Astrocyte (in vitro differentiated cells and primary cell): ENCODE data around the gene RRBP1.

ENCODE experiments used
- EZH2 ChIP-seq: IDR thresholded peaks from 2 replicates; pipeline ENCODE4 v1.6.1; 2012; ENCODE audit warnings: mild to moderate bottlenecking, low read length, inconsistent platforms; ENCODE audit not compliant: insufficient read depth
- TF ChIP-seq, protein P1 (sequence below): IDR thresholded peaks from 2 replicates; pipeline ENCODE4 v1.5.1; 2011; ENCODE audit warnings: low read depth, mild to moderate bottlenecking, inconsistent platforms, low read length, moderate library complexity; ENCODE audit not compliant: insufficient read depth

DNA sequence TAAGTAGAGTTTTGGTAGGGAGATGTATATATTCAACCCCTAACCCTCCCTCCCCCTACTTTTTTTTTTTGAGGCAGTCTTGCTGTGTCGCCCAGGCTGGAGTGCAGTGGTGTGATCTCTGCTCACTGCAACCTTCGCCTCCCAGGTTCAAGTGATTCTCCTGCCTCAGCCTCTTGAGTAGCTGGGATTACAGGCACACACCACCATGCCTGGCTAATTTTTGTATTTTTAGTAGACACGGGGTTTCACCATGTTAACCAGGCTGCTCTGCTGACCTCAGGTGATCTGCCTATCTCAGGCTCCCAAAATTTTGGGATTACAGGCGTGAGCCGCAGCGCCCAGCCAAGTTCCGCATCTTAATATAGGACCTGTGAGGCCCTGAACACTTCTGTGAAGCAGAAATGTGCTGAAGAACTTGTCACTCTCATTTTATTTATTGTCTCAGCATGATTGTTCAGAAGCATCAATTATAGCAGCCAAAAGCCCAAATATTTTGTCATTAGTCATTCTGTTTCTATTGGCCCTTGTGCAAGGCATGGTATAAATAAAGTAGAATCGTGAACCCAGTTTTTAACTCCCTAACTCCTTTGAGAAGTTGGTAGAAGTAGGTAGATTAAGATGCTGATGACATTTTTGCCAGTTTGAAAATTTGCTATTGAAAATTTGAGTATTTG is 92.7 kb downstream of the RRBP1 start:
- TF ChIP-seq, protein P1, sequence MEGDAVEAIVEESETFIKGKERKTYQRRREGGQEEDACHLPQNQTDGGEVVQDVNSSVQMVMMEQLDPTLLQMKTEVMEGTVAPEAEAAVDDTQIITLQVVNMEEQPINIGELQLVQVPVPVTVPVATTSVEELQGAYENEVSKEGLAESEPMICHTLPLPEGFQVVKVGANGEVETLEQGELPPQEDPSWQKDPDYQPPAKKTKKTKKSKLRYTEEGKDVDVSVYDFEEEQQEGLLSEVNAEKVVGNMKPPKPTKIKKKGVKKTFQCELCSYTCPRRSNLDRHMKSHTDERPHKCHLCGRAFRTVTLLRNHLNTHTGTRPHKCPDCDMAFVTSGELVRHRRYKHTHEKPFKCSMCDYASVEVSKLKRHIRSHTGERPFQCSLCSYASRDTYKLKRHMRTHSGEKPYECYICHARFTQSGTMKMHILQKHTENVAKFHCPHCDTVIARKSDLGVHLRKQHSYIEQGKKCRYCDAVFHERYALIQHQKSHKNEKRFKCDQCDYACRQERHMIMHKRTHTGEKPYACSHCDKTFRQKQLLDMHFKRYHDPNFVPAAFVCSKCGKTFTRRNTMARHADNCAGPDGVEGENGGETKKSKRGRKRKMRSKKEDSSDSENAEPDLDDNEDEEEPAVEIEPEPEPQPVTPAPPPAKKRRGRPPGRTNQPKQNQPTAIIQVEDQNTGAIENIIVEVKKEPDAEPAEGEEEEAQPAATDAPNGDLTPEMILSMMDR, result no peak
- no peak for TF ChIP-seq EZH2
